Measurements from ENCODE around the gene INTU.

INTU gene

GRCh38 chr4:127756906-127757305 is 124.1 kb downstream of the INTU start:
- no peak for DNase-seq

GRCh38 chr4:127759228-127759820 is 126.6 kb downstream of the INTU start:
- no peak for DNase-seq

GRCh38 chr4:127759893-127760292 is 127.1 kb downstream of the INTU start:
- DNase-seq, result no peak

GRCh38 chr4:127771535-127772275 is 138.9 kb downstream of the INTU start:
- no peak for DNase-seq

- DNase-seq, result no peak
These were observed 140.3 kb downstream of the INTU start for GRCh38 chr4:127772769-127773671.

GRCh38 chr4:127775843-127776242 is 143.1 kb downstream of the INTU start:
- DNase-seq, result no peak
